Measurements from ENCODE around the gene ASCC2. TPM values are rescaled to one million over a fixed set of nuclear protein-coding genes. Genes with fewer than 3 reads are reported as not detected.

The ASCC2 gene
- total and polyA plus RNA-seq, 2 of the 4 experiments (the other 2 are of a cell fraction), result 40.0 to 62.2 TPM

DNA sequence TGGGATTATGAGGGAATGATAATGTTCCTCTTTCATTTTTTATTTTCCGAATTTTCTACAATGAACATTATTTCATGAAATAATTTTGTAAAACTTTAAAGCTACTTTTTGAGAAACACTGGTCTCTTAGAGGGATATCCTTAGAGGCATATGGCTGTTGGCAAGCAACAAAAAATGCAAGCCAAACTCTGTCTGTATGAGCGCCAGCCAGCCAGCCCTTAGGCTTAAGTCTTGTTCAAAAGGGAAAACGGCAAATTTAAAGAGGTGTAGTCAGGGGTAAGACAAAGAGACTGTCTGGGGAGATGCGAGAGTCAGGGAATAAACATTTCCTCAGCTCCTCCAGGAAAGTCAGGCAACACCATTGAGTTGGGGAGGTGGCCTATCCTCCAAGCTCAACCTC lies 22.5 kb downstream of the ASCC2 start:
- Histone ChIP-seq H2BK20ac (ENCODE audit: low read depth, low read length) (no peak overlapping the region), H3K4me3 (ENCODE audit: insufficient read depth, low read depth, low read length) (no peak overlapping the region), H2AK5ac (ENCODE audit: low read depth, low read length) (no peak overlapping the region), H2AK9ac (replicated peaks; ENCODE audit: low read depth, low read length, poor library complexity) (no peak overlapping the region), H2BK120ac (ENCODE audit: low read depth, low read length) (no peak overlapping the region), H3K4me2 (ENCODE audit: low read depth, low read length) (no peak overlapping the region), H3K27me3 (ENCODE audit: control insufficient read depth, insufficient read depth, low read length) (no peaks in the 10 kb centered on the region), H2BK5ac (ENCODE audit: low read depth, low read length, poor library complexity, severe bottlenecking) (no peak overlapping the region), H3K56ac (ENCODE audit: extremely low read depth, insufficient read depth, low read length) (no peak overlapping the region), H4K91ac (ENCODE audit: insufficient read depth, low read depth, low read length) (no peak overlapping the region), H3K14ac (replicated peaks; ENCODE audit: low read depth, low read length) (no peak overlapping the region), H3K36me3 (ENCODE audit: control insufficient read depth, insufficient read depth, low read length) (peaks cover 49% of the 10 kb centered on the region), H3K4ac (ENCODE audit: low read depth, low read length) (no peak overlapping the region), H3K23ac (ENCODE audit: low read depth, low read length) (no peak overlapping the region), H2BK15ac (ENCODE audit: low read depth, low read length) (no peak overlapping the region), H2AFZ (replicated peaks; ENCODE audit: low read length, poor library complexity) (no peak overlapping the region), H3K79me1 (ENCODE audit: low read depth in 1 of 2, low read length in 2 of 2) (no peaks in the 10 kb centered on the region), H3K18ac (ENCODE audit: low read depth, low read length) (no peak overlapping the region), H3K27ac (ENCODE audit: insufficient read depth, low read length) (no peak overlapping the region), H4K5ac (ENCODE audit: low read depth, low read length) (no peak overlapping the region), H4K20me1 (ENCODE audit: insufficient read depth, low read length) (no peaks in the 10 kb centered on the region), H4K8ac (ENCODE audit: low read depth in 2 of 2, low read length in 2 of 2) (no peak overlapping the region), H3K4me1 (ENCODE audit: control insufficient read depth, insufficient read depth, low read length) (peaks cover 1% of the 10 kb centered on the region; the same call in 1 of the 2 replicates), H3K9me1 (ENCODE audit: insufficient read depth, low read length) (no peaks in the 10 kb centered on the region), H3K9ac (ENCODE audit: low read depth, low read length) (no peak overlapping the region), H3K9me3 (ENCODE audit: control insufficient read depth, insufficient read depth, low read length) (no peaks in the 10 kb centered on the region)
- in situ Hi-C loops (cut with MboI; ENCODE audit: low sequenced_read_pairs) (no loop called here), intact Hi-C loops (cut with micrococcal nuclease) (no loop called here), dilution Hi-C loops (cut with HindIII; ENCODE audit: low sequenced_read_pairs, unreplicated experiment) (no loop called here)
- no peak for TF ChIP-seq MAZ (IDR thresholded peaks at IDR 0.05; ENCODE audit: borderline replicate concordance, low read depth, low read length)
- no peak for TF ChIP-seq NFE2L2 (IDR thresholded peaks at IDR 0.05; ENCODE audit: low read depth, low read length)
- no peak for TF ChIP-seq RFX5 (IDR thresholded peaks at IDR 0.05; ENCODE audit: low read depth, low read length)
- no peak for TF ChIP-seq CEBPB (IDR thresholded peaks at IDR 0.05; ENCODE audit: low read depth, low read length)
- no peak for TF ChIP-seq RAD21 (IDR thresholded peaks at IDR 0.05; ENCODE audit: low read length)
- TF ChIP-seq MXI1 (IDR thresholded peaks at IDR 0.05; ENCODE audit: borderline replicate concordance, low read depth, low read length), result no peak
- no peak for TF ChIP-seq FOS (IDR thresholded peaks at IDR 0.05; ENCODE audit: low read depth, low read length)
- no peak for TF ChIP-seq CTCF (conservative IDR thresholded peaks at IDR 0.05; ENCODE audit: low read depth, low read length)
- TF ChIP-seq CHD1 (IDR thresholded peaks at IDR 0.05; ENCODE audit: low read depth, low read length), result no peak
- no peak for TF ChIP-seq POLR2A (IDR thresholded peaks at IDR 0.05; ENCODE audit: low read depth, low read length)
- no peak for TF ChIP-seq RCOR1 (IDR thresholded peaks at IDR 0.05; ENCODE audit: insufficient replicate concordance, low read length)
- TF ChIP-seq, protein P1, sequence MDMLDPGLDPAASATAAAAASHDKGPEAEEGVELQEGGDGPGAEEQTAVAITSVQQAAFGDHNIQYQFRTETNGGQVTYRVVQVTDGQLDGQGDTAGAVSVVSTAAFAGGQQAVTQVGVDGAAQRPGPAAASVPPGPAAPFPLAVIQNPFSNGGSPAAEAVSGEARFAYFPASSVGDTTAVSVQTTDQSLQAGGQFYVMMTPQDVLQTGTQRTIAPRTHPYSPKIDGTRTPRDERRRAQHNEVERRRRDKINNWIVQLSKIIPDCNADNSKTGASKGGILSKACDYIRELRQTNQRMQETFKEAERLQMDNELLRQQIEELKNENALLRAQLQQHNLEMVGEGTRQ (IDR thresholded peaks at IDR 0.05; ENCODE audit: low read depth, low read length), result no peak
- BruUV-seq (replicated peaks), result no TSS peak
- ATAC-seq (ENCODE audit: low read depth), result no peak
- WGBS, 2 experiments (ENCODE audit: extremely low coverage in 2 of 2, insufficient read length in 1 of 2), result no CpG with 5 or more reads among the region's 4 CpGs
- ChIA-PET CTCF (no interaction called here), POLR2A (ENCODE audit: unreplicated experiment) (interaction anchor here (0.7 kb wide), 1 partner anchor 253 kb away, joined by 5 read pairs; no protein-coding TSS in a partner anchor)
- no peak for DNase-seq

Data from IMR-90 (cell line).